ENCODE results near the gene ANO1.

GRCh38 chr11:70059971-70060370 is 18.1 kb upstream of the ANO1 start:
- TF ChIP-seq CTCF (IDR thresholded peaks at IDR 0.05) (no peak), POLR2A (IDR thresholded peaks at IDR 0.05) (no peak)
